ENCODE measurements around the gene CTNNBIP1. TPM values are rescaled to one million over a fixed set of nuclear protein-coding genes. Genes with fewer than 3 reads are reported as not detected.
"Not testable (repeated sequence)": the region's sequence is repeated elsewhere in the genome, so short reads cannot be mapped to it uniquely, and the experiment has no call there.

The CTNNBIP1 gene
- total RNA-seq, 1 donor from 2014 or later = 40.1 TPM

- no peak for DNase-seq
Measured at GRCh38 chr1:9827558-9828185, 82.4 kb downstream of the CTNNBIP1 start.

- no peak for DNase-seq
Measured at GRCh38 chr1:9826616-9827015, 83.5 kb downstream of the CTNNBIP1 start.

- no peak for DNase-seq
Measured at GRCh38 chr1:9826087-9826486, 84.0 kb downstream of the CTNNBIP1 start.

- DNase-seq = no peak
Measured at GRCh38 chr1:9825093-9826074, 84.7 kb downstream of the CTNNBIP1 start.

GRCh38 chr1:9824702-9825089 lies 85.4 kb downstream of the CTNNBIP1 start:
- DNase-seq = no peak

- DNase-seq = peak; percentile 86
Measured at GRCh38 chr1:9823943-9824701, 85.9 kb downstream of the CTNNBIP1 start, which contains the start of gene CLSTN1. TSS of gene CLSTN1 (minus strand) at chr1:9823965. CDS start at chr1:9823733, 232 bp downstream.

GRCh38 chr1:9823693-9823942 lies 86.5 kb downstream of the CTNNBIP1 start:
- DNase-seq = no peak

GRCh38 chr1:9822897-9823692 lies 87.0 kb downstream of the CTNNBIP1 start:
- DNase-seq = peak; percentile 36

- no peak for DNase-seq
Measured at GRCh38 chr1:9822490-9822889, 87.6 kb downstream of the CTNNBIP1 start.

GRCh38 chr1:9821710-9822109 lies 88.4 kb downstream of the CTNNBIP1 start:
- no peak for DNase-seq

GRCh38 chr1:9820521-9820920 lies 89.5 kb downstream of the CTNNBIP1 start:
- no peak for DNase-seq

GRCh38 chr1:9817734-9818133 lies 92.3 kb downstream of the CTNNBIP1 start:
- DNase-seq = no peak

GRCh38 chr1:9816199-9816598 lies 93.9 kb downstream of the CTNNBIP1 start:
- DNase-seq = no peak

GRCh38 chr1:9815150-9815549 lies 94.9 kb downstream of the CTNNBIP1 start:
- no peak for DNase-seq

GRCh38 chr1:9814619-9815018 lies 95.5 kb downstream of the CTNNBIP1 start:
- no peak for DNase-seq

- no peak for DNase-seq
Measured at GRCh38 chr1:9811239-9811966, 98.7 kb downstream of the CTNNBIP1 start.

GRCh38 chr1:9809100-9809510 lies 101.0 kb downstream of the CTNNBIP1 start:
- DNase-seq = no peak

GRCh38 chr1:9808459-9808858 lies 101.6 kb downstream of the CTNNBIP1 start:
- DNase-seq = no peak

GRCh38 chr1:9807541-9807940 lies 102.5 kb downstream of the CTNNBIP1 start:
- DNase-seq = no peak

- not testable (repeated sequence) for DNase-seq
Measured at GRCh38 chr1:9805972-9806371, 104.1 kb downstream of the CTNNBIP1 start.

- DNase-seq = no peak
Measured at GRCh38 chr1:9805006-9805508, 105.0 kb downstream of the CTNNBIP1 start.
